Measurements from ENCODE around the gene DNAJC16. TPM values are rescaled to one million over a fixed set of nuclear protein-coding genes. Genes with fewer than 3 reads are reported as not detected.

DNAJC16 gene
- total RNA-seq, 1 donor from 2014 or later, result 35.9 TPM

DNA sequence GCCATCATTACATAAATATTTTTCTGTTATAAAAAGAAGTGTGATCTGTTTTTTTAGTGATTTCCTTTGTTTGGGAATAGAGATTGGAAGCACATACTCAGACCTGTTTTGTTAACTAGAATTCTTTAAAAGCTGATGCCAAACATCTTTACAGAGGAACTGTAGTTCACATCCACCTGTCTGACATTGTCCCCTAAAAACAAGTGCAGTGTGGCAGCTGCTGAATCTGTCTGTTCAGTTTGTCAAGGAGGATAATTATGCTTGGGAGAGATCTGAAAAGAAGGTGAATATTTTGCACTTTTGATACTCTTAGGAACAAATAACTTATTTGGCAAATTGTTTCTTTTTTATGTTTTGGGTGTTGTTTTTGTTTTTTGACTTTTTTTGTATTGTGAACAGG is 44.6 kb downstream of the DNAJC16 start:
- peak overlapping the region; percentile 86 for H3K27ac Mint-ChIP-seq
- H3K27me3 Mint-ChIP-seq, result no peaks in the 10 kb centered on the region
- intact Hi-C loops (cut with micrococcal nuclease), result loop anchor here (1.0 to 2.0 kb wide), 5 partner anchors 13 to 110 kb away; partner anchors contain the start of genes DDI2 and DNAJC16
- no peaks in the 10 kb centered on the region for H3K9me3 Mint-ChIP-seq
- CTCF ChIA-PET, result interaction anchor here (0.5 to 1.3 kb wide), 3 partner anchors 10 to 1881 kb away, joined by 3 to 4 read pairs (median 3); partner anchors contain the start of gene AGMAT
- H3K4me1 Mint-ChIP-seq, result peaks cover 30% of the 10 kb centered on the region
- POLR2A ChIA-PET, result interaction anchor here (0.5 to 2.3 kb wide), 14 partner anchors 7 to 782 kb away, joined by 3 to 29 read pairs (median 7); partner anchors contain the start of genes DDI2 and DNAJC16
- ATAC-seq (ENCODE audit: low read depth), result no peak
- no peak for TF ChIP-seq CTCF (IDR thresholded peaks at IDR 0.05)
- no peak for DNase-seq
- H3K4me3 Mint-ChIP-seq, result peak overlapping the region; percentile 56
- H3K36me3 Mint-ChIP-seq (ENCODE audit: low read depth), result peaks cover 49% of the 10 kb centered on the region

- Mint-ChIP-seq H3K9me3 (no peaks in the 10 kb centered on the region), H3K36me3 (ENCODE audit: low read depth) (peaks cover 28% of the 10 kb centered on the region), H3K4me3 (peak overlapping the region; percentile 24), H3K27ac (peak overlapping the region; percentile 86), H3K27me3 (no peaks in the 10 kb centered on the region), H3K4me1 (peaks cover 43% of the 10 kb centered on the region)
- ChIA-PET POLR2A (no interaction called here), CTCF (no interaction called here)
- no peak for TF ChIP-seq CTCF (IDR thresholded peaks at IDR 0.05)
- DNase-seq (no peak), ATAC-seq (ENCODE audit: low read depth) (no peak)
- intact Hi-C loops (cut with micrococcal nuclease), result no loop called here
These were observed 46.8 kb downstream of the DNAJC16 start for GRCh38 chr1:15573477-15573876.

- H3K4me3 Mint-ChIP-seq, result no peak overlapping the region
- DNase-seq (no peak), ATAC-seq (ENCODE audit: low read depth) (no peak)
- POLR2A ChIA-PET, result no interaction called here
- CTCF ChIA-PET, result no interaction called here
- no peaks in the 10 kb centered on the region for H3K9me3 Mint-ChIP-seq
- peaks cover 52% of the 10 kb centered on the region for H3K4me1 Mint-ChIP-seq
- H3K36me3 Mint-ChIP-seq (ENCODE audit: low read depth), result peaks cover 19% of the 10 kb centered on the region
- TF ChIP-seq CTCF (IDR thresholded peaks at IDR 0.05), result no peak
- intact Hi-C loops (cut with micrococcal nuclease), result no loop called here
- H3K27me3 Mint-ChIP-seq, result no peaks in the 10 kb centered on the region
- H3K27ac Mint-ChIP-seq, result peak overlapping the region; percentile 19
These were observed 48.1 kb downstream of the DNAJC16 start for GRCh38 chr1:15574741-15575140.

DNA sequence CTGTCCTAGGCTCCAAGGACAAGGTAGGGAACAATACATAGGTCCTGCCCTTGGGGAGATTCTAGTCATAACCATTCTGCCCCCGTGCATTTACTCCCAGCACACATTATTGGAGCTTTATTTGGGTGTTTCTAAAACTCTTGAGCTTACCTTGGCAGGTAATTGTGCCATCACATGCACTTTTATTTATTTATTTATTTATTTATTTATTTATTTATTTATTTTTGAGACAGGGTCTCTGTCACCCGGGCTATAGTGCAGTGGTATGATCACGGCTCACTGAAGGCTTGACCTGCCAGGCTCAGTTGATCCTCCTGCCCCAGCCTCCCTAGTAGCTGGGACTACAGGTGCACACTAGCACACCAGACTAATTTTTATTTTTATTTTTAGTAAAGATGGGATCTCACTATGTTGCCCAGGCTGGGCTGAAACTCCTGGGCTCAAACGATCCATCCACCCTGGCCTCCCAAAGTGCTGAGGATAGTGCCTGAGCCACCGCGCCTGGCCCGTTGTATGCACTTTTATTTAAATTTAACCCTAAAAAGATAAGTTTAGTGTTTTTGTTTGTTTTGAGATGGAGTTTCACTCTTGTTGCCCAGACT is 49.0 kb downstream of the DNAJC16 start:
- Mint-ChIP-seq H3K27me3 (no peaks in the 10 kb centered on the region), H3K36me3 (ENCODE audit: low read depth) (peaks cover 14% of the 10 kb centered on the region), H3K9me3 (no peaks in the 10 kb centered on the region), H3K4me3 (no peak overlapping the region), H3K4me1 (peaks cover 54% of the 10 kb centered on the region), H3K27ac (no peak overlapping the region)
- intact Hi-C loops (cut with micrococcal nuclease), result no loop called here
- no peak for DNase-seq
- TF ChIP-seq CTCF (IDR thresholded peaks at IDR 0.05), result no peak
- ChIA-PET POLR2A (no interaction called here), CTCF (no interaction called here)
- ATAC-seq (ENCODE audit: low read depth), result no peak

- Mint-ChIP-seq H3K27me3 (no peaks in the 10 kb centered on the region), H3K4me3 (no peak overlapping the region), H3K4me1 (peaks cover 37% of the 10 kb centered on the region), H3K36me3 (ENCODE audit: low read depth) (peaks cover 11% of the 10 kb centered on the region), H3K9me3 (no peaks in the 10 kb centered on the region), H3K27ac (peak overlapping the region; percentile 18)
- DNase-seq (no peak), ATAC-seq (ENCODE audit: low read depth) (no peak)
- ChIA-PET CTCF (no interaction called here), POLR2A (no interaction called here)
- intact Hi-C loops (cut with micrococcal nuclease), result no loop called here
- TF ChIP-seq CTCF (IDR thresholded peaks at IDR 0.05), result no peak
These were observed 51.0 kb downstream of the DNAJC16 start for GRCh38 chr1:15577691-15578090.

Data from activated B cell treated with CpG ODN at 0.5 μM for 24 hours (primary cell).